HG03108 (cell line): ENCODE results near the gene FBXO10.
"Not testable (repeated sequence)": the region's sequence is repeated elsewhere in the genome, so short reads cannot be mapped to it uniquely, and the experiment has no call there.

ENCODE experiments used
- ATAC-seq: cut with Tn5 transposase; IDR thresholded peaks from one replicate; pipeline ENCODE4 v1.9.1; 2021; ENCODE audit warnings: moderate library complexity; ENCODE audit not compliant: unreplicated experiment

FBXO10 gene, protein sequence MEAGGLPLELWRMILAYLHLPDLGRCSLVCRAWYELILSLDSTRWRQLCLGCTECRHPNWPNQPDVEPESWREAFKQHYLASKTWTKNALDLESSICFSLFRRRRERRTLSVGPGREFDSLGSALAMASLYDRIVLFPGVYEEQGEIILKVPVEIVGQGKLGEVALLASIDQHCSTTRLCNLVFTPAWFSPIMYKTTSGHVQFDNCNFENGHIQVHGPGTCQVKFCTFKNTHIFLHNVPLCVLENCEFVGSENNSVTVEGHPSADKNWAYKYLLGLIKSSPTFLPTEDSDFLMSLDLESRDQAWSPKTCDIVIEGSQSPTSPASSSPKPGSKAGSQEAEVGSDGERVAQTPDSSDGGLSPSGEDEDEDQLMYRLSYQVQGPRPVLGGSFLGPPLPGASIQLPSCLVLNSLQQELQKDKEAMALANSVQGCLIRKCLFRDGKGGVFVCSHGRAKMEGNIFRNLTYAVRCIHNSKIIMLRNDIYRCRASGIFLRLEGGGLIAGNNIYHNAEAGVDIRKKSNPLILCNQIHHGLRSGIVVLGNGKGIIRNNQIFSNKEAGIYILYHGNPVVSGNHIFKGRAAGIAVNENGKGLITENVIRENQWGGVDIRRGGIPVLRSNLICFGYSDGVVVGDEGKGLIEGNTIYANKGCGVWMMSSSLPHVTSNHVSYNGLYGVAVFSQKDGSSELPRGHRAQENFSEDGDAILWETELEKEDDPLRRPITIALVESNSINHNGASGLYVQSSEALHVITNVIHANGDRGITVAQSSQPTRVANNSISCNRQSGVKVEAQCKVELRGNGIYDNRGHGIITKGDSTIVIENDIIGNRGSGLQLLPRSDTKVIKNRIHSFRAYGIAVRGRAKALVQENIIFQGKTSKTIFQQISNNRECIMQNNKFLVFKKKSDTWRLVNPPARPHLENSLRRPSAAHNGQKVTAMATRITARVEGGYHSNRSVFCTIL

DNA sequence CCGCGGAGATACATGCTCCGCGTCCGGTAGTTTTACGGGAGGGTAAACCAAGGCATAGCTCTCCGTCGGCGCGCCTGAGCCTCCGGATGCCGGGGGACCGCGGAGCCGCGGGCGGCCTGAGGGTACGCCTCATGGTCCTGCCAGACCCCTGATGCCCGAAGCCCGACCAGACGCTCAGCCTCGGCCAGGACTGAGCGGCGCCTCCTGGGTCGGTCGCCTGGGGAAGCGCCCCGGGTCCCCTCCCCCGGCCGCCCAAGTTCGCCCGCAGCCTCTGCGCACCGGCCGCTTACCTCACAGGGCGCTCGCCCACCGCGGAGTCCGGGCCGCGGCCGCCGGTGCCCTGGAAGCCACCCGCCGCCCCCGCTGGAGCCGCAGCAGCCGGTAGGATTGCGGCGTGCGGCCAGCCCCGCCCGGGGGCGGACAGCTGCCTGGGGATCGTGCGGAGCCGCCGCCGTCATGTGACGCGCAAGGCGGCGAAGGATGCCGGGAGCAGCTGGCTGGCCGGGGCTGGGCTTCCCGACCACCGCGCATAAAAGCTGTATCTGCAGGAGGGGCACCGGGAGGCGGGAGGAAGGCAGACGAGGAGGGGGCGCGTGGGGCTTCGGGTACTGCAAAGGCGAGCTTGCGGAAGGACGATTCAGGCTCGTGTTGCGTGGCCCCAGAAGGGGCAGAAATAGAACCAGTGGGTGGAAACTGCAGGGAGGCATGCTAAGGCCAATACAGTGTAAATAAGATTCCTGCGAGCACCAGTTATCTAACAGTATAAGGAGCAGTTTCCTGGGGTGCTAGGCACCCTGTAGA, at the start of gene FBXO10:
TSS of gene FBXO10 (minus strand) at position 460 of the 801 bp plus-strand sequence. CDS start 34,612 bp downstream, outside the sequence.
- peak; percentile 58 for ATAC-seq

DNA sequence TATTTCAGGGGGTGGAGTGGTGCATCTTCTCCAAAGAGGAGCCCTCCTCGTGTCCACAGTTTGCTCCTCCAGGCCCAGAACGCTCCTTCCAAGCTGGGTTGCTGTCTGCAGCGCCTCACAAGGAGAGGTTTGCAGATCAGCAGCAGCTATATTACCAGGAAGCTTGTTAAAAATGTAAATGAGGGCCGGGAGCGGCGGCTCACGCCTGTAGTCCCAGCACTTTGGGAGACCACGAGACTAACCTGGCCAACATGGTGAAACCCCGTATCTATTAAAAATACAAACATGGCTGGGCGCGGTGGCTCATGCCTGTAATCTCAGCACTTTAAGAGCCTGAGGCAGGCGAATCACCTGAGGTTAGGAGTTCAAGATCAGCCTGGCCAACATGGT, 49.6 kb upstream of the FBXO10 start:
- ATAC-seq, result no peak

GRCh38 chr9:37625036-37625757, 49.0 kb upstream of the FBXO10 start:
- no peak for ATAC-seq

DNA sequence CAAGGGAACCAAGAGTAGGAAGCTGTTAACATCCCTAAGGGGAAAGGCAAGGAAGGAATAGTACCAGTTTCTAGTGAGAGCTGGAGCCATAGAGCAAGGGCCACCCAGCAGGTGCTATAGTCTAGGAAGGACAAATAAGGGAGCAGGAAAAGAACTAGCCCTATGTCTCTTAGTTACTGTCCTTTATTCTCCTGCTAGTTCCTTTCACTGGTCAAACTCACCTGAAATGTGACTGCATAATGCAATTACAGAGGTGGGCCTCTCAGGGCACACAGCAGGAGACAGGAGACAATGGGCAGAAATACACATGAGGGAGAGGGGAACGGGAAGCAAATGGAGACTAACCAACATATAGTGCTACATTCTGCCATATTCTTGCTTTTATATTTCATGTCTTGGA, 47.9 kb upstream of the FBXO10 start:
- ATAC-seq, result no peak

GRCh38 chr9:37623267-37623666, 47.1 kb upstream of the FBXO10 start:
- ATAC-seq, result no peak

- no peak for ATAC-seq
Measured at GRCh38 chr9:37622462-37622861, 46.3 kb upstream of the FBXO10 start.

DNA sequence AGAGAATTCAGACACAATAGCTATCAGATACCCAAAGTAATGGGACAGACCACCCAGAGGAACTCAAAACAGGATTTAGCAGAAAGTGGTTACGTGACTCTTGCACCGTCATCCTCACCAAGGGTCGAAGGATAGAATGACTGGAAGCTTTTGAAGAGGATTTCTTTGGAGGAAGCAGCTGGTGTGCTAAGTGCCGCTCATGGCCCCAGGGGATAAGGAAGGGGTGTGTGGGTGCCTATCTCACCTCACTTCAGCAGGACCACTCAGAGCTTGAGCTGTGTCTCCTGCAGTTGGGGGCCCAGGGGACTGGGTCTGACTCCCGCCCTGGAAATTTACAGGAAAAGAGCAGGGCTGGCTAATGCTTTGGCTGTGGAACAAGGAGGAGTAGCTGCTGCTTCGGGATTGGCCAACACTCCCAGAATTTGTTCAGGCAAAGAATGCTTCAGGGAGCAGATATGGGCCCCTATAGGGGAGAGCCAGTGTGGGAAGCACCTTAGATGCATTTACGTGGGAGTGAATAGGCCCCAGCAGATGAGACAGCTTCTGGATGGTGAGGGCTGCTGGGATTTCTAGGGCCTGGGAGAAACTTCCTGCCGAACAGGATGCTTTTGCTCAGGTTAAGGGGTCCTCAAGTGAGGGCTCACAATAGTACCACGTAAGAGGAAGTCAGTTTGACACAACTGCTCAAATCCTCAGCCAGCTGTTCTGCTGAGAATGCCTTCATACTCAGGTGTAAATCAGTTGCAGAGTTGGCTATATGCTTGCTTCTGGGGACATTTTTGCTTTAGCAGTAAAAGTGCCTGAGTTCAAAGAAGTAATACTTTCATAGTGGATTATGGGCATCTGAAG, 45.3 kb upstream of the FBXO10 start:
- ATAC-seq, result no peak

- ATAC-seq, result no peak
Measured at GRCh38 chr9:37620396-37620795, 44.2 kb upstream of the FBXO10 start.

GRCh38 chr9:37619806-37620205, 43.6 kb upstream of the FBXO10 start:
- ATAC-seq, result no peak

- no peak for ATAC-seq
Measured at GRCh38 chr9:37618817-37619216, 42.6 kb upstream of the FBXO10 start.

DNA sequence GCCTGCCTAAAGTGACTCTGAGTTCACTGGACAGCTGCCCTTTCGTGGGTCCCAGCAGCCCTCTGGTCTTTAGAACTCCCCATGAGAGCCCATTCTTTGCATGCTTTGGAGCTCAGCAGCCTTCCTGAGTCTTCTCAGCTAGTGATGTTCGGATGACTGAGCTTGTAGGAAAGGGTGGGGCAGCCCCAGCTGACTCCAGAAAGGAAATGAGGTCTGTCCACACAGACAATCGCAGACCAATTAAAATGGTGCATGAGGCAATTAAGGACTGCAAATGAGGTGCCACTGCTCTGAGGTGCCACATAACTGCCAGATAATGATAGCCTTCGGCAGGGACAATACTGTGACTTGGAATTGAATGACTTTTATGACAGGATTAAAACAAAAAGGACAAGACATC, 41.7 kb upstream of the FBXO10 start:
- no peak for ATAC-seq

DNA sequence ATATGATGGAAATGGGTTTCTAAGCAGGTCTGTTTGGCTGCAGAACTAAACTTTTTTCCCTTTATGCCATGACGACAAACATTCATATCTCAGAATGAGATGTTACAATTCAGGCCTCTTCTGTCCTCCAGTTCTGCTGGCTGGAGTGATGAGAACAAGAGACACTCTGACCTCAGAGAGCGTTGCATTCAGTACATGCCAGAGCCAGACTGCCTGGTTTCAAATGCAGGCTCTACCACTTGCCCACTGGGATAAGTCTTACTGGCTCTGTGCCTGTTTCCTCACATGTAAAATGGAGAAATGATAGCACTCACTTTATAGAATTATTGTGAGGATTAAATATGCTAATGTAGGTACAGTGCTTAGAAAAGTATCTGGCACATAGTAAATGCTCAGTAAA, 41.0 kb upstream of the FBXO10 start:
- ATAC-seq, result no peak

- no peak for ATAC-seq
Measured at GRCh38 chr9:37611961-37612360, 35.8 kb upstream of the FBXO10 start.

DNA sequence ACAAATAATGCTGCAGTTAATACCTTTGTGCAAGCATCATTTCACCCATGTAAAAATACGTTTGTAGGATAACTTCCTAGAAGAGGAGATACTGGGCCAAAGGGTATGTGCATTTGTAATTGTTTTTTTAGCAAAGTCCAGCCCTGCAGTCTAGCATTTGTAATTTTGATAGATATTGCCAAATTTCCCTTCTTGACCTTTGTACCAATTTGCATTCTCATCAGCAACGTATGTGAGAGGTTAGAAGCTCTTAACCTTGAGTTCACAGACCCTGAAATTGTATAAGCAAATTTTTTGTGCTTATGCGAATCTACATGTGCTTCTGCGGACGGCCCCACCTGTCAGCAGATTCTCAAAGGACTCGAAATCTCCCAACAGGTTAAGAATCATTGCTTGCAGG, 34.8 kb upstream of the FBXO10 start:
- ATAC-seq, result no peak

GRCh38 chr9:37609735-37610397, 33.7 kb upstream of the FBXO10 start:
- ATAC-seq, result no peak

GRCh38 chr9:37608250-37608649, 32.1 kb upstream of the FBXO10 start:
- no peak for ATAC-seq

DNA sequence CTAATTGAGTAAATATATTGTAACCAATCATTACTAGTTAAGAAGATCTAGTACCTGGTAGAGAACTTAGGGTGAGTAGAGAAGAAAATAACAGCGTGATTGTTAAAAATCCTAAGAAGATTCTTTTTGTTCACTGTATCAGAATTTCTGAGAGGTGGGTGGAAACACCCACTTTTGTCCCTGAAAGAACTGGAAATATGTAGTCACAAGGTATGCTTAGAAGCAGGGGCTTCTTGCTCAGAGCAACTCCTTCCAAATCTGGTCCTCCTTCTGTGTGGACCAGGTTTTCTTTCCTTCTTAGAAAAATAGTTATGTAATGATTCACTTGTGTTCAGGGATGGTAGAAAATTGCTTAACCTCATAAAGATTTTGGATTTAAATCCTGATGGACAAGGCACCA, 28.1 kb upstream of the FBXO10 start:
- no peak for ATAC-seq

GRCh38 chr9:37602817-37603216, 26.6 kb upstream of the FBXO10 start:
- no peak for ATAC-seq

DNA sequence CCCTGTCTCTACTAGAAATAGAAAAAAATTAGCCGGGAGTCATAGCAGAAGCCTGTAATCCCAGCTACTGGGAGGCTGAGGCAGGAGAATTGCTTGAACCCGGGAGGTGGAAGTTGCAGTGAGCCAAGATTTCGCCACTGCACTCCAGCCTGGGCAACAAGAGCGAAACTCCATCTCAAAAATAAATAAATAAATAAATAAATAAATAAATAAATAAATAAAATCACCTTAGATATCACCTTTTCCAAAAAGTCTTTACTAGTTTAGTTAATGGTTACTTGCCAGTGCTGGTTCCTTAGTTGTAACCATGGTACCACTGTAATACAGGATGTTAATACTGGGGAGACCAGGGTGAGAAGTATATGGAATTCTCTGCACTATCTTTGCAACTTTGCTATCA, 25.9 kb upstream of the FBXO10 start:
- not testable (repeated sequence) for ATAC-seq
